GM21360 (cell line): Measurements from ENCODE around the gene PYHIN1.
"Not testable (repeated sequence)": the region's sequence is repeated elsewhere in the genome, so short reads cannot be mapped to it uniquely, and the experiment has no call there.

Experiments used
- ATAC-seq: cut with Tn5 transposase; IDR thresholded peaks from one replicate; pipeline ENCODE4 v1.9.1; 2021; ENCODE audit warnings: mild to moderate bottlenecking, moderate library complexity; ENCODE audit not compliant: unreplicated experiment

PYHIN1 gene

GRCh38 chr1:158978730-158979129, 47.4 kb downstream of the PYHIN1 start:
- ATAC-seq: no peak

GRCh38 chr1:158979229-158979628, 47.9 kb downstream of the PYHIN1 start:
- no peak for ATAC-seq

GRCh38 chr1:158983235-158983634, 51.9 kb downstream of the PYHIN1 start:
- ATAC-seq: no peak

GRCh38 chr1:158984386-158984785, 53.0 kb downstream of the PYHIN1 start:
- no peak for ATAC-seq

GRCh38 chr1:158989424-158989823, 58.1 kb downstream of the PYHIN1 start:
- no peak for ATAC-seq

GRCh38 chr1:158992787-158993312, 61.5 kb downstream of the PYHIN1 start:
- no peak for ATAC-seq

- ATAC-seq: no peak
Observed at GRCh38 chr1:158996998-158997397, 65.6 kb downstream of the PYHIN1 start.

GRCh38 chr1:158998037-158998780, 66.9 kb downstream of the PYHIN1 start:
- ATAC-seq: no peak

- ATAC-seq: no peak
Observed at GRCh38 chr1:158998781-158999161, 67.4 kb downstream of the PYHIN1 start.

- ATAC-seq: no peak
Observed at GRCh38 chr1:158999316-159000069, 68.1 kb downstream of the PYHIN1 start.

- ATAC-seq: no peak
Observed at GRCh38 chr1:159000070-159000409, 68.7 kb downstream of the PYHIN1 start.

GRCh38 chr1:159000625-159001024, 69.3 kb downstream of the PYHIN1 start:
- no peak for ATAC-seq

GRCh38 chr1:159005161-159005560, 73.8 kb downstream of the PYHIN1 start:
- no peak for ATAC-seq

- no peak for ATAC-seq
Observed at GRCh38 chr1:159005676-159006075, 74.3 kb downstream of the PYHIN1 start.

GRCh38 chr1:159006210-159006807, 75.0 kb downstream of the PYHIN1 start:
- not testable (repeated sequence) for ATAC-seq

GRCh38 chr1:159007726-159008125, 76.4 kb downstream of the PYHIN1 start:
- no peak for ATAC-seq

GRCh38 chr1:159008744-159009188, 77.4 kb downstream of the PYHIN1 start:
- ATAC-seq: peak; percentile 54

GRCh38 chr1:159009287-159009686, 77.9 kb downstream of the PYHIN1 start:
- ATAC-seq: no peak

- peak; percentile 75 for ATAC-seq
Observed at GRCh38 chr1:159009704-159010361, 78.5 kb downstream of the PYHIN1 start, which contains the start of gene IFI16. Gene IFI16, plus strand, starts transcription at chr1:159009907. Its CDS starts 4,774 bp downstream, at chr1:159014681.

- ATAC-seq: no peak
Observed at GRCh38 chr1:159010391-159010790, 79.0 kb downstream of the PYHIN1 start.

- ATAC-seq: not testable (repeated sequence)
Observed at GRCh38 chr1:159011001-159011400, 79.6 kb downstream of the PYHIN1 start.
